GM12878 (cell line): Measurements from ENCODE around the gene PTPRN2.

Experiments
- CEBPB ChIP-seq, 2 experiments: fragments of 150-350 bp in 1 of 2; IDR thresholded peaks; 2 replicates each; pipeline ENCODE4 v1.6.1; 2012 to 2014; ENCODE audit warnings: low read depth in 2 of 2, low read length in 2 of 2, borderline replicate concordance in 1 of 2, inconsistent platforms in 1 of 2
- CREB1 ChIP-seq: IDR thresholded peaks from 2 replicates; pipeline ENCODE4 v1.6.1; 2012; ENCODE audit warnings: low read depth, mild to moderate bottlenecking, inconsistent platforms
- FOXM1 ChIP-seq: IDR thresholded peaks from 2 replicates; pipeline ENCODE4 v1.6.1; 2012; ENCODE audit warnings: low read depth, mild to moderate bottlenecking, inconsistent platforms, low read length, moderate library complexity
- HCFC1 ChIP-seq: fragments of 150-350 bp; IDR thresholded peaks from 2 replicates; pipeline ENCODE4 v1.6.1; 2014; ENCODE audit warnings: low read length
- HDAC2 ChIP-seq: fragments of 200-600 bp; sonication (generic); IDR thresholded peaks from 2 replicates; pipeline ENCODE4 v1.6.1; 2017
- POLR2A ChIP-seq: IDR thresholded peaks from 2 replicates; pipeline ENCODE4 v1.6.1; 2011; ENCODE audit warnings: low read depth, mild to moderate bottlenecking, low read length
- RAD21 ChIP-seq: IDR thresholded peaks from 2 replicates; pipeline ENCODE4 v1.6.1; 2011; ENCODE audit warnings: mild to moderate bottlenecking, low read depth, low read length, moderate library complexity; ENCODE audit not compliant: insufficient read depth
- TCF12 ChIP-seq: IDR thresholded peaks from 2 replicates; pipeline ENCODE4 v1.6.1; 2011; ENCODE audit warnings: low read depth, mild to moderate bottlenecking, low read length
- ZNF274 ChIP-seq: IDR thresholded peaks from one replicate; pipeline ENCODE4 v1.8.0; 2011; ENCODE audit not compliant: insufficient read length, insufficient read depth
- TF ChIP-seq, protein P1 (sequence below): fragments of 450-650 bp; IDR thresholded peaks from 2 replicates; pipeline ENCODE4 v1.6.1; 2017; ENCODE audit warnings: mild to moderate bottlenecking
- TF ChIP-seq, protein P2 (sequence below): IDR thresholded peaks from 2 replicates; pipeline ENCODE4 v1.6.1; 2011; ENCODE audit warnings: low read depth, mild to moderate bottlenecking, low read length, moderate library complexity, borderline replicate concordance; ENCODE audit errors: extremely low read depth
- TF ChIP-seq, protein P3 (sequence below): IDR thresholded peaks from 2 replicates; pipeline ENCODE4 v1.6.1; 2012; ENCODE audit warnings: mild to moderate bottlenecking, low read depth, low read length
- TF ChIP-seq, protein P4 (sequence below), 3 experiments: IDR thresholded peaks in 2 of 3; conservative IDR thresholded peaks in 1 of 3; 2 replicates each; pipeline ENCODE4 v1.5.1; 2011; ENCODE audit warnings: low read depth in 3 of 3, low read length in 3 of 3, mild to moderate bottlenecking in 3 of 3, control low read depth in 2 of 3, moderate library complexity in 2 of 3, inconsistent platforms in 1 of 3, mixed read lengths in 1 of 3; ENCODE audit not compliant: control insufficient read depth in 2 of 3, insufficient read depth in 1 of 3; ENCODE audit errors: extremely low read depth in 1 of 3
- TF ChIP-seq, protein P5 (sequence below): fragments of 450-650 bp; IDR thresholded peaks from 2 replicates; pipeline ENCODE4 v1.6.1; 2014; ENCODE audit warnings: mild to moderate bottlenecking

DNA sequence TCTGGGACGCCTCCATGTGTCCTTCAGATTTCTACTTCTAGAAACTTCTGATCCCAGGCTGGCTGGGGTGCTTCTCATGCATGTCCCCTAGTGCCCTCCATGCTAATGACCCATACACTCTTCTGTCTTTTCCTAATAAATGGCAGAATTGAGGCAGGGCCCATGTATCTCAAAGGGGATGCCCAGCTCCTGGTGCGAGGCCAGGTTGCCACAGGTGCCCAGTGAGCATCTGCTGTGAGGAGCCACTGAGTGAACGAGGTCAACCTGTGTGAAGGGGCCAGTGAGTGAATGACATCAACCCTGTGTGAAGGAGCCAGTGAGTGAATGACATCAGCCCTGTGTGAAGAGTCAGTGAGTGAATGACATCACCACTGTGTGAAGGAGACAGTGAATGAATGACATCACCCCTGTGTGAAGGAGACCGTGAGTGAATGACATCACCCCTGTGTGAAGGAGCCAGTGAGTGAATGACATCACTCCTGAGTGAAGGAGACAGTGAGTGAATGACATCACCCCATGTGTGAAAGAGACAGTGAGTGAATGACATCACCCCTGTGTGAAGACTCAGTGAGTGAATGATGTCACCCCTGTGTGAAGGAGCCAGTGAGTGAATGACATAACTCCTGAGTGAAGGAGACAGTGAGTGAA lies 478.9 kb downstream of the PTPRN2 start:
- TF ChIP-seq POLR2A = no peak
- TF ChIP-seq, protein P1, sequence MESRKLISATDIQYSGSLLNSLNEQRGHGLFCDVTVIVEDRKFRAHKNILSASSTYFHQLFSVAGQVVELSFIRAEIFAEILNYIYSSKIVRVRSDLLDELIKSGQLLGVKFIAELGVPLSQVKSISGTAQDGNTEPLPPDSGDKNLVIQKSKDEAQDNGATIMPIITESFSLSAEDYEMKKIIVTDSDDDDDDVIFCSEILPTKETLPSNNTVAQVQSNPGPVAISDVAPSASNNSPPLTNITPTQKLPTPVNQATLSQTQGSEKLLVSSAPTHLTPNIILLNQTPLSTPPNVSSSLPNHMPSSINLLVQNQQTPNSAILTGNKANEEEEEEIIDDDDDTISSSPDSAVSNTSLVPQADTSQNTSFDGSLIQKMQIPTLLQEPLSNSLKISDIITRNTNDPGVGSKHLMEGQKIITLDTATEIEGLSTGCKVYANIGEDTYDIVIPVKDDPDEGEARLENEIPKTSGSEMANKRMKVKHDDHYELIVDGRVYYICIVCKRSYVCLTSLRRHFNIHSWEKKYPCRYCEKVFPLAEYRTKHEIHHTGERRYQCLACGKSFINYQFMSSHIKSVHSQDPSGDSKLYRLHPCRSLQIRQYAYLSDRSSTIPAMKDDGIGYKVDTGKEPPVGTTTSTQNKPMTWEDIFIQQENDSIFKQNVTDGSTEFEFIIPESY = no peak
- TF ChIP-seq, protein P2, sequence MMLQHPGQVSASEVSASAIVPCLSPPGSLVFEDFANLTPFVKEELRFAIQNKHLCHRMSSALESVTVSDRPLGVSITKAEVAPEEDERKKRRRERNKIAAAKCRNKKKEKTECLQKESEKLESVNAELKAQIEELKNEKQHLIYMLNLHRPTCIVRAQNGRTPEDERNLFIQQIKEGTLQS = no peak
- no peak for TF ChIP-seq CREB1
- no peak for TF ChIP-seq TCF12
- no peak for TF ChIP-seq FOXM1
- no peak for TF ChIP-seq ZNF274
- TF ChIP-seq, protein P3, sequence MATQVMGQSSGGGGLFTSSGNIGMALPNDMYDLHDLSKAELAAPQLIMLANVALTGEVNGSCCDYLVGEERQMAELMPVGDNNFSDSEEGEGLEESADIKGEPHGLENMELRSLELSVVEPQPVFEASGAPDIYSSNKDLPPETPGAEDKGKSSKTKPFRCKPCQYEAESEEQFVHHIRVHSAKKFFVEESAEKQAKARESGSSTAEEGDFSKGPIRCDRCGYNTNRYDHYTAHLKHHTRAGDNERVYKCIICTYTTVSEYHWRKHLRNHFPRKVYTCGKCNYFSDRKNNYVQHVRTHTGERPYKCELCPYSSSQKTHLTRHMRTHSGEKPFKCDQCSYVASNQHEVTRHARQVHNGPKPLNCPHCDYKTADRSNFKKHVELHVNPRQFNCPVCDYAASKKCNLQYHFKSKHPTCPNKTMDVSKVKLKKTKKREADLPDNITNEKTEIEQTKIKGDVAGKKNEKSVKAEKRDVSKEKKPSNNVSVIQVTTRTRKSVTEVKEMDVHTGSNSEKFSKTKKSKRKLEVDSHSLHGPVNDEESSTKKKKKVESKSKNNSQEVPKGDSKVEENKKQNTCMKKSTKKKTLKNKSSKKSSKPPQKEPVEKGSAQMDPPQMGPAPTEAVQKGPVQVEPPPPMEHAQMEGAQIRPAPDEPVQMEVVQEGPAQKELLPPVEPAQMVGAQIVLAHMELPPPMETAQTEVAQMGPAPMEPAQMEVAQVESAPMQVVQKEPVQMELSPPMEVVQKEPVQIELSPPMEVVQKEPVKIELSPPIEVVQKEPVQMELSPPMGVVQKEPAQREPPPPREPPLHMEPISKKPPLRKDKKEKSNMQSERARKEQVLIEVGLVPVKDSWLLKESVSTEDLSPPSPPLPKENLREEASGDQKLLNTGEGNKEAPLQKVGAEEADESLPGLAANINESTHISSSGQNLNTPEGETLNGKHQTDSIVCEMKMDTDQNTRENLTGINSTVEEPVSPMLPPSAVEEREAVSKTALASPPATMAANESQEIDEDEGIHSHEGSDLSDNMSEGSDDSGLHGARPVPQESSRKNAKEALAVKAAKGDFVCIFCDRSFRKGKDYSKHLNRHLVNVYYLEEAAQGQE = no peak
- TF ChIP-seq, protein P4, sequence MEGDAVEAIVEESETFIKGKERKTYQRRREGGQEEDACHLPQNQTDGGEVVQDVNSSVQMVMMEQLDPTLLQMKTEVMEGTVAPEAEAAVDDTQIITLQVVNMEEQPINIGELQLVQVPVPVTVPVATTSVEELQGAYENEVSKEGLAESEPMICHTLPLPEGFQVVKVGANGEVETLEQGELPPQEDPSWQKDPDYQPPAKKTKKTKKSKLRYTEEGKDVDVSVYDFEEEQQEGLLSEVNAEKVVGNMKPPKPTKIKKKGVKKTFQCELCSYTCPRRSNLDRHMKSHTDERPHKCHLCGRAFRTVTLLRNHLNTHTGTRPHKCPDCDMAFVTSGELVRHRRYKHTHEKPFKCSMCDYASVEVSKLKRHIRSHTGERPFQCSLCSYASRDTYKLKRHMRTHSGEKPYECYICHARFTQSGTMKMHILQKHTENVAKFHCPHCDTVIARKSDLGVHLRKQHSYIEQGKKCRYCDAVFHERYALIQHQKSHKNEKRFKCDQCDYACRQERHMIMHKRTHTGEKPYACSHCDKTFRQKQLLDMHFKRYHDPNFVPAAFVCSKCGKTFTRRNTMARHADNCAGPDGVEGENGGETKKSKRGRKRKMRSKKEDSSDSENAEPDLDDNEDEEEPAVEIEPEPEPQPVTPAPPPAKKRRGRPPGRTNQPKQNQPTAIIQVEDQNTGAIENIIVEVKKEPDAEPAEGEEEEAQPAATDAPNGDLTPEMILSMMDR (IDR thresholded peaks at IDR 0.05 in 2 of 3, conservative IDR thresholded peaks at IDR 0.05 in 1 of 3; ENCODE audit: control insufficient read depth in 2 of 3, extremely low read depth in 1 of 3, insufficient read depth in 1 of 3, low read depth in 3 of 3, low read length in 3 of 3) = no peak
- TF ChIP-seq, protein P5, sequence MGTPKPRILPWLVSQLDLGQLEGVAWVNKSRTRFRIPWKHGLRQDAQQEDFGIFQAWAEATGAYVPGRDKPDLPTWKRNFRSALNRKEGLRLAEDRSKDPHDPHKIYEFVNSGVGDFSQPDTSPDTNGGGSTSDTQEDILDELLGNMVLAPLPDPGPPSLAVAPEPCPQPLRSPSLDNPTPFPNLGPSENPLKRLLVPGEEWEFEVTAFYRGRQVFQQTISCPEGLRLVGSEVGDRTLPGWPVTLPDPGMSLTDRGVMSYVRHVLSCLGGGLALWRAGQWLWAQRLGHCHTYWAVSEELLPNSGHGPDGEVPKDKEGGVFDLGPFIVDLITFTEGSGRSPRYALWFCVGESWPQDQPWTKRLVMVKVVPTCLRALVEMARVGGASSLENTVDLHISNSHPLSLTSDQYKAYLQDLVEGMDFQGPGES = no peak
- TF ChIP-seq RAD21 = no peak
- no peak for TF ChIP-seq HDAC2
- no peak for TF ChIP-seq CEBPB (IDR thresholded peaks at IDR 0.05; ENCODE audit: borderline replicate concordance in 1 of 2, low read depth in 2 of 2, low read length in 2 of 2)
- no peak for TF ChIP-seq HCFC1
